CD14-positive monocyte (primary cell): Measurements from ENCODE around the gene PCDHA13. TPM values are rescaled to one million over a fixed set of nuclear protein-coding genes. Genes with fewer than 3 reads are reported as not detected.

ENCODE experiments used
- DNase-seq, 3 donors: peaks; one replicate each; pipeline ENCODE4 v3.0.0-alpha.2; 2011 to 2022
- H2AFZ ChIP-seq: 2 replicates; pipeline ENCODE4 v1.6.0; 2012; ENCODE audit warnings: mild to moderate bottlenecking, low read depth, low read length, inconsistent platforms; ENCODE audit not compliant: insufficient read depth, poor library complexity, severe bottlenecking
- H3K27ac ChIP-seq, 2 donors: 1 replicate in 1 of 2; 2 replicates in 1 of 2; pipeline ENCODE4 v1.5.1; 2012 to 2013; ENCODE audit warnings: low read length in 2 of 2, control low read depth in 1 of 2, inconsistent platforms in 1 of 2, low read depth in 1 of 2, mild to moderate bottlenecking in 1 of 2
- H3K27me3 ChIP-seq, 2 donors: one replicate each; pipeline versions ENCODE4 v1.6.0 to v1.6.1; 2011 to 2013; ENCODE audit warnings: low read length in 2 of 2; ENCODE audit not compliant: control insufficient read depth in 2 of 2, insufficient read depth in 2 of 2
- H3K36me3 ChIP-seq, 2 donors: replicated peaks in 1 of 2; 1 replicate in 1 of 2; 2 replicates in 1 of 2; pipeline versions ENCODE4 v1.5.1 to v1.6.1; 2012 to 2013; ENCODE audit warnings: low read length in 2 of 2, control low read depth in 1 of 2, inconsistent platforms in 1 of 2, mild to moderate bottlenecking in 1 of 2; ENCODE audit not compliant: insufficient read depth in 2 of 2, control insufficient read depth in 1 of 2
- H3K4me1 ChIP-seq, 2 donors: 1 replicate in 1 of 2; 2 replicates in 1 of 2; pipeline versions ENCODE4 v1.5.1 to v1.6.1; 2012 to 2013; ENCODE audit warnings: low read length in 2 of 2, control low read depth in 1 of 2, inconsistent platforms in 1 of 2, mild to moderate bottlenecking in 1 of 2, moderate library complexity in 1 of 2; ENCODE audit not compliant: insufficient read depth in 2 of 2, control insufficient read depth in 1 of 2
- H3K4me2 ChIP-seq: replicated peaks from 2 replicates; pipeline ENCODE3; 2012; ENCODE audit warnings: low read length, moderate library complexity, mild to moderate bottlenecking; ENCODE audit not compliant: poor library complexity, severe bottlenecking; ENCODE audit errors: extremely low read depth
- H3K4me3 ChIP-seq, 3 experiments: fragments of 200-600 bp in 1 of 3; sonication (generic) in 1 of 3; replicated peaks in 1 of 3; 1 replicate in 2 of 3; 2 replicates in 1 of 3; pipeline ENCODE4 v1.5.1; 2011 to 2013; ENCODE audit warnings: low read length in 3 of 3, mild to moderate bottlenecking in 3 of 3, control low read depth in 2 of 3, low read depth in 2 of 3, inconsistent platforms in 1 of 3, moderate library complexity in 1 of 3
- H3K79me2 ChIP-seq: 2 replicates; pipeline ENCODE4 v1.6.0; 2012; ENCODE audit warnings: mild to moderate bottlenecking, control low read depth, inconsistent platforms, low read length, moderate library complexity; ENCODE audit not compliant: insufficient read depth
- H3K9ac ChIP-seq: 2 replicates; pipeline ENCODE4 v1.6.0; 2017; ENCODE audit warnings: low read length, mild to moderate bottlenecking; ENCODE audit not compliant: insufficient read depth, poor library complexity, severe bottlenecking
- H3K9me3 ChIP-seq, 2 donors: replicated peaks in 1 of 2; 1 replicate in 1 of 2; 2 replicates in 1 of 2; pipeline versions ENCODE4 v1.5.1 to v1.6.1; 2012 to 2013; ENCODE audit warnings: low read length in 2 of 2, control low read depth in 1 of 2; ENCODE audit not compliant: control insufficient read depth in 1 of 2, insufficient read depth in 1 of 2
- H4K20me1 ChIP-seq: 2 replicates; pipeline ENCODE4 v1.6.0; 2012; ENCODE audit warnings: mild to moderate bottlenecking, low read length, control low read depth, moderate library complexity; ENCODE audit not compliant: insufficient read depth
- H3K27ac Mint-ChIP-seq, 7 donors: one replicate each; pipeline ENCODE4 v1.8.0; 2020; ENCODE audit warnings: mild to moderate bottlenecking in 7 of 7, mixed read lengths in 7 of 7, moderate library complexity in 6 of 7, inconsistent platforms in 2 of 7
- H3K27me3 Mint-ChIP-seq, 3 donors: one replicate each; pipeline ENCODE4 v1.8.0; 2021 to 2022; ENCODE audit warnings: low read depth in 3 of 3, mild to moderate bottlenecking in 3 of 3, mixed read lengths in 3 of 3, moderate library complexity in 3 of 3, inconsistent platforms in 1 of 3
- H3K36me3 Mint-ChIP-seq, 2 donors: one replicate each; pipeline ENCODE4 v1.8.0; 2020; ENCODE audit warnings: mixed read lengths in 2 of 2, inconsistent platforms in 1 of 2, mild to moderate bottlenecking in 1 of 2
- H3K4me1 Mint-ChIP-seq: one replicate; pipeline ENCODE4 v1.8.0; 2020; ENCODE audit warnings: mild to moderate bottlenecking, mixed read lengths
- H3K4me3 Mint-ChIP-seq, 2 donors: one replicate each; pipeline ENCODE4 v1.8.0; 2020; ENCODE audit warnings: mild to moderate bottlenecking in 2 of 2, mixed read lengths in 2 of 2, moderate library complexity in 1 of 2
- H3K9me3 Mint-ChIP-seq, 7 donors: one replicate each; pipeline ENCODE4 v1.8.0; 2020 to 2022; ENCODE audit warnings: mixed read lengths in 7 of 7, mild to moderate bottlenecking in 6 of 7, moderate library complexity in 6 of 7, inconsistent platforms in 2 of 7
- WGBS: methylation state at CpG from one replicate; pipeline ENCODE4 v1.1.5; 2013; ENCODE audit warnings: missing lambda C conversion rate; ENCODE audit not compliant: insufficient coverage; 5-methylcytosine and 5-hydroxymethylcytosine counted together
- intact Hi-C, 2 donors: fragments of 100-400 bp; cut with micrococcal nuclease; formaldehyde crosslinking; loops; one replicate each; pipeline versions ENCODE4 v1.15.0 to v1.15.1; 2023
- polyA plus RNA-seq, 3 donors: library from polyadenylated mRNA; depleted of rRNA in 1 of 3; unstranded in 2 of 3; stranded (reverse) in 1 of 3; fragments of 300-500 nt in 2 of 3; fragments of >200 nt in 1 of 3; fragmentation: Illumina TruSeq in 2 of 3; gene quantifications; 1 replicate in 2 of 3; 2 replicates in 1 of 3; pipeline ENCODE4 v1.2.3, GENCODE V29; 2012 to 2021
- TF ChIP-seq, protein P1 (sequence below): fragments of 200-600 bp; IDR thresholded peaks from one replicate; pipeline ENCODE4 v1.8.0; 2022; ENCODE audit warnings: antibody characterized with exemption, mild to moderate bottlenecking

PCDHA13 gene
- polyA plus RNA-seq, 3 donors, result not detected

- Histone ChIP-seq H3K4me3 (no peak overlapping the region), H2AFZ (no peak overlapping the region), H3K79me2 (no peaks in the 10 kb centered on the region), H3K9me3 (peaks cover 34 to 42% of the 10 kb centered on the region in 2 donors), H3K27ac (no peak overlapping the region), H3K4me1 (no peaks in the 10 kb centered on the region), H3K9ac (no peak overlapping the region), H4K20me1 (no peaks in the 10 kb centered on the region), H3K4me2 (no peak overlapping the region), H3K36me3 (no peaks in the 10 kb centered on the region), H3K27me3 (peaks cover 0 to 18% of the 10 kb centered on the region in 2 donors)
- Mint-ChIP-seq H3K27me3 (peaks cover 2 to 32% (median 19%) of the 10 kb centered on the region in 3 donors), H3K27ac (no peak overlapping the region), H3K4me1 (no peaks in the 10 kb centered on the region), H3K36me3 (no peaks in the 10 kb centered on the region), H3K9me3 (peaks cover 32 to 45% (median 34%) of the 10 kb centered on the region in 7 donors), H3K4me3 (no peak overlapping the region)
- DNase-seq, result no peak
- TF ChIP-seq, protein P1, sequence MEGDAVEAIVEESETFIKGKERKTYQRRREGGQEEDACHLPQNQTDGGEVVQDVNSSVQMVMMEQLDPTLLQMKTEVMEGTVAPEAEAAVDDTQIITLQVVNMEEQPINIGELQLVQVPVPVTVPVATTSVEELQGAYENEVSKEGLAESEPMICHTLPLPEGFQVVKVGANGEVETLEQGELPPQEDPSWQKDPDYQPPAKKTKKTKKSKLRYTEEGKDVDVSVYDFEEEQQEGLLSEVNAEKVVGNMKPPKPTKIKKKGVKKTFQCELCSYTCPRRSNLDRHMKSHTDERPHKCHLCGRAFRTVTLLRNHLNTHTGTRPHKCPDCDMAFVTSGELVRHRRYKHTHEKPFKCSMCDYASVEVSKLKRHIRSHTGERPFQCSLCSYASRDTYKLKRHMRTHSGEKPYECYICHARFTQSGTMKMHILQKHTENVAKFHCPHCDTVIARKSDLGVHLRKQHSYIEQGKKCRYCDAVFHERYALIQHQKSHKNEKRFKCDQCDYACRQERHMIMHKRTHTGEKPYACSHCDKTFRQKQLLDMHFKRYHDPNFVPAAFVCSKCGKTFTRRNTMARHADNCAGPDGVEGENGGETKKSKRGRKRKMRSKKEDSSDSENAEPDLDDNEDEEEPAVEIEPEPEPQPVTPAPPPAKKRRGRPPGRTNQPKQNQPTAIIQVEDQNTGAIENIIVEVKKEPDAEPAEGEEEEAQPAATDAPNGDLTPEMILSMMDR, result no peak
- intact Hi-C loops, result no loop called here
- WGBS, result 41% methylated on average over 41 of the region's 41 CpGs
Observed at GRCh38 chr5:140883373-140883772, 1.4 kb downstream of the PCDHA13 start.

DNA sequence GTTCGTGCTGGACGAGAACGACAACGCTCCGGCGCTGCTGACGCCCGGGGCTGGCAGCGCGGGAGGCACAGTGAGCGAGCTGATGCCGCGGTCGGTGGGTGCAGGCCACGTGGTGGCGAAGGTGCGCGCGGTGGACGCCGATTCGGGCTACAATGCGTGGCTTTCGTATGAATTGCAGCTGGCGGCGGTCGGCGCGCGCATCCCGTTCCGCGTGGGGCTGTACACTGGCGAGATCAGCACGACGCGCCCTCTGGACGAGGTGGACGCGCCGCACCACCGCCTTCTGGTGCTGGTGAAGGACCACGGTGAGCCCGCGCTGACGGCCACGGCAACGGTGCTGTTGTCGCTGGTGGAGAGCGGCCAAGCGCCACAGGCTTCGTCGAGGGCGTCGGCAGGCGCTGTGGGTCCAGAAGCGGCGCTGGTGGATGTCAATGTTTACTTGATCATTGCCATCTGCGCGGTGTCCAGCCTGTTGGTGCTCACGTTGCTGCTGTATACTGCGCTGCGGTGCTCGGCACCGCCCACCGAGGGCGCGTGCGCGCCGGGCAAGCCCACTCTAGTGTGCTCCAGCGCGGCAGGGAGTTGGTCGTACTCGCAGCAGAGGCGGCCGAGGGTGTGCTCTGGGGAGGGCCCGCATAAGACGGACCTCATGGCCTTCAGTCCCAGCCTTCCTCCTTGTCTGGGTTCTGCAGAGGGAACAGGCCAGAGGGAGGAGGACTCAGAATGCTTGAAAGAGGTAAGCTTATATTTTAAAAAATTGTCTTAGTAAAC lies 2.2 kb downstream of the PCDHA13 start:
- H3K36me3 ChIP-seq, result no peaks in the 10 kb centered on the region
- 37% methylated on average over 76 of the region's 79 CpGs for WGBS
- H3K4me3 Mint-ChIP-seq, result no peak overlapping the region
- H3K27me3 ChIP-seq, result peaks cover 0 to 18% of the 10 kb centered on the region in 2 donors
- no peak overlapping the region for H3K4me3 ChIP-seq
- H2AFZ ChIP-seq, result no peak overlapping the region
- peaks cover 2 to 32% (median 19%) of the 10 kb centered on the region in 3 donors for H3K27me3 Mint-ChIP-seq
- DNase-seq, result no peak
- H3K9ac ChIP-seq, result no peak overlapping the region
- H3K4me2 ChIP-seq, result no peak overlapping the region
- H3K4me1 Mint-ChIP-seq, result no peaks in the 10 kb centered on the region
- H3K36me3 Mint-ChIP-seq, result no peaks in the 10 kb centered on the region
- peaks cover 32 to 45% (median 34%) of the 10 kb centered on the region in 7 donors for H3K9me3 Mint-ChIP-seq
- no peak overlapping the region for H3K27ac ChIP-seq
- no peak overlapping the region for H3K27ac Mint-ChIP-seq
- TF ChIP-seq, protein P1, result no peak
- no peaks in the 10 kb centered on the region for H4K20me1 ChIP-seq
- intact Hi-C loops, result no loop called here
- H3K79me2 ChIP-seq, result no peaks in the 10 kb centered on the region
- H3K9me3 ChIP-seq, result peaks cover 34 to 35% of the 10 kb centered on the region in 2 donors
- H3K4me1 ChIP-seq, result no peaks in the 10 kb centered on the region
